Measurements from ENCODE around the gene TMCO2.

The TMCO2 gene

DNA sequence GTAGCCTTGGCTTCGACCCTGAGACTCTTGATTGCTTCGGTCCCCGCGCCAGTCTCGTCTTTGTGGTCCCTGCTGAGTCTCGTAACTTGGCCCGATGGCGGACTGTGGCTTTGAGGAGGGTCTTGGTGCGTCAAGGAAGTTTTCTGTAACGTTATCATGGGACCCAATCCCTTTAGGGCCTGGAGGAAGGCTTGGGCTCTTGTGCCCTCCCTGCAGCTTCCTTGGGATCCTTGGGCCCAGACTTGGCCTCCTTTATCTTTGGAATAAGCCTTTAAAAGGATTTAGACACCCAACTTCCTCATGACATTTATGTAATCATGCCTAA is 10.7 kb downstream of the TMCO2 start:
- DNase-seq: no peak

DNA sequence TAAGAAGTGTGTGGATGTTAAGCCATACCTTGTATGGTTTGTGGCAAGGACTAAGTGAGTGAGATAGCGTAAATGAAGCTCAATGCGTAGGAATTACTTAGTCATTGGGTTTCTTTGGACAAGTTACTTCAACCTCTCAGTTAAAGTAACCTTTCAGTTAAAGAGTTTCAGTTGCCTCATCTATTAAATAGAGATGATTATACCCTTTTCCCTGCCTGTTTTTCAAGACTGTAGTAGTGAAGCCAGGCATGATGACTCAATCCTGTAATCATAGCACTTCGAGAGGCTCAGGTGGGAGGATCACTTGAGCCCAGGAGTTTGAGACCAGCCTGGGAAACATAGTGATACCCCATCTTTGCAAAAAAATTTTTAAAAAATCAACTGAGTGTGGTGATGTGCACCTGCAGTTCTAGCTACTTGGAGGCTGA is 16.6 kb downstream of the TMCO2 start:
- no peak for DNase-seq

DNA sequence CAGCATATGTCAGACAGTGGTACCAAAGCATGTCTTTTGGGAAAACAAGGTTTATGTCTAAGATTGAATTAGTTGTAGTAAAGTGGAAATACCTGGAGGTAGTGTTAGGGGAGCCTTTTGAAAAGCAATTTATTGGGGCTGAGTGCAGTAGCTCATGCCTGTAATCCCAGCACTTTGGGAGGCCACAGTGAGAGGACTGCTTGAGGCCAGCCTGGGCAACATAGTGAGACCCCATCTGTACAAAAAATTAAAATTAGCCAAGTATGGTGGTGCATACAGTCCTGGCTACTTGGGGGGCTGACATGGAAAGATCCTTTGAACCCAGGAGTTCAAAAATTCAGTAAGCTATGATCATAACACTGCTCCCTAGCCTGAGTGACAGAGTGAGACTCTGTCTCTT is 17.6 kb downstream of the TMCO2 start:
- no peak for DNase-seq

DNA sequence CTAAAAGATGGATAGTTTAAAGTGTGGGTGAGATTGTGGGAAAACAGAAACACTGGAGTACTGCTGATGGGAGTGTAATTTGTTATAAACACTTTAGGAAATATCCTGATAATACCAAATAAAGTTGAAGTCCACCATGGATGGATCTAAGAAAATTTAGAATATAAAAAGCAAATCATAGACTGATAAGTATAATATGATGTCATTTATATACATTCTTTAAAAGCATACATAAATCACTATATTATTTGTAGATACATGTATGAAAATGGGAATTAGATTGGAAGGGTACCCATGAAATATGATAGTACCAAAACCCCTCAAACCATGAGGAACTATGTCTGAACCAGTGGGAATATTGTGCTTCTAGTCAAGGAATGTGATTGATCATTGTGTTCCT is 18.2 kb downstream of the TMCO2 start:
- DNase-seq: no peak

DNA sequence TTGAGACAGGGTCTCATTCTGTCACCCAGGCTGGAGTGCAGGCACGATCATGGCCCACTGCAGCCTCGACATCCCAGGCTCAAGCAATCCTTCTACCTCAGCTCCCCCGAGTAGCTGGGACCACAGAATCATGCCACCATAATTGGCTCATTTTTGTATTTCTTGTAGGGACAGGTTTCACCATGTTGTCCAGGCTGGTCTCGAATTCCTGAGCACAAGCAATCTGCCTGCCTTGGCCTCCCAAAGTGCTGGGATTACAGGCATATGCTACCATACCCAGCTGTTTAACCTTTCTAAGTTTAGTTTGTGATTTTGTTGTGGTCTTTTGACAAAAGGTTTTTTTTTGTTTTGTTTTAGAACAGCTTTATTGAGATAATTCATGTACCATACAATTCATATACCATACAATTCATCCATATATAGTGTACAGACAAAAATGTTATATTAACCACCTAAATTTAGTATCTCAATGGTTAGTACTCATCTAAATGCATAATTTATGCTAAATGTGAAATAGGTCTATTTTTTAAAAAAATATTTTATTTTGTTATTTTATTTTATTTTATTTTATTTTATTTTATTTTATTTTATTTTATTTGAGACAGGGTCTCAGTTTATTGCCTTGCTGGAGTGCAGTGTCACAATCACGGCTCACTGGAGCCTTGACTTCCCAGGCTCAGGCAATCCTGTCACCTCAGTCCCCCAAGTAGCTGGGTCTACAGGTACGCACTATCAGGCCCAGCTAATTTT is 19.2 kb downstream of the TMCO2 start:
- no peak for DNase-seq

DNA sequence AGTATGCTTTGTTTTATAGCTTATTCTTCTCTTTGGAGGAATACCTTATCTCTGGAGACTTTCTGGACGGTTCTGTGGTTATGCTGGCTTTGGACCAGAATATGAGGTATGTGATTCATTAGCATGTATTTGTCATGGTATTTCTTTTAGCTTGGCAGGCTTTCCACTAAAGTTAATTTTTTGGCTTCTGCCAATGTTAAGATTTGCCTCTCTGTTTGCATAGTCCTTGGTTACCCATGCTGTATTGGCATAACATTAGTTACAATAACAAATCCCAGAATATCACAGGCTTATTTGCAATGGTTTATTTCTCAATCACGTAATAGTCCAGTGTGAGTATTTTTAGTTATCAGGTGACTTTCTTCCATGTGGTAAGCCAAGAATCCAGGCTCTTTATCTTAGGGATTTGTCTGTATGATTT is 20.0 kb downstream of the TMCO2 start:
- no peak for DNase-seq

DNA sequence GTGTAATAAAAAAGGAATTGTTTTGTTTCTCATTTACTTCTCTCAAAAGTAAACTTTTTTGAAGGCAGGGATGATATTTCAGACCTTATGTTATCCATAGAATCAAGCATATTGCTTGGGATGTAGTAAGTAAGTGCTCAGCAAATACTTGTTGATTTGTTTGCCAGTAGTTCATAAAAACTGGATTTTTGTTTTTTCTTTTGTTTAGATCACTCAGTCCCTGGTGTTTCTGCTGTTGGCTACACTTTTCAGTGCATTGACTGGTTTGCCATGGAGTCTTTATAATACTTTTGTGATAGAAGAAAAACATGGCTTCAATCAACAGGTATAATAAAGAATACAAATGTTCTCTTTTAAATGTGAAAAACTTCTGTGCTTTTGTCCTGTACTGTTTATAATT is 20.5 kb downstream of the TMCO2 start:
- DNase-seq: no peak

DNA sequence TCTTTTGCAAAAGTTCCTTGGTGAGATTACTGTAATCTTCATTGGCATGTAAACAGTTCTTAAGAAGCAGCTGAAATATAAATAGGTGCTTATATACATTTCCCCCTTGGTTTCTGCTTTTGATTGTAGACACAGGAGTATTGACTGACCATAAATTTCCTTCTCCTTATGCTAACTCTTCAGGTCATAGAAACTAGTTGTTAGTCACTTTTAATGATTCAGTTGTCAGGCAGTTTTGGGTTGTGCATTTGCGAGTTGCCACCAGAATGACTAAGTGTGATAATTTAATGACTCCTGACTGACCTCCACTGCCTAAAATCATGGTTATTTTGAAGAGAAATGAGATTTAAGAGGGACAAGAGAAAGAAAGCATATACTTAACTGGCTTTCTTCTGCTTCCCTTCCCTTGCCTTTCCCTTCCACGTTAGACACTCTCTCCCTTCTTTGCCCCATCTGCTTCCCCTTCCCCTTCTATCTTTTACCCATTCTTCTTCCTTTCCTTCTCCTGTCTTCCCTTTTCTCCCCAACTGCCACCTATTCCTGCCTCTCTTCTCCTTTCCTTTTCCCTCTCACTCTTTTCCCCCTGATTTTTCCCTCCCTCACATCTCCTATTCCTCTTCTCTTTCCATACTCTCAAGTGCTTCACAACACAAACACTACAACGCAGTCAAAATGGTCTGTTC is 22.6 kb downstream of the TMCO2 start:
- DNase-seq: no peak

DNA sequence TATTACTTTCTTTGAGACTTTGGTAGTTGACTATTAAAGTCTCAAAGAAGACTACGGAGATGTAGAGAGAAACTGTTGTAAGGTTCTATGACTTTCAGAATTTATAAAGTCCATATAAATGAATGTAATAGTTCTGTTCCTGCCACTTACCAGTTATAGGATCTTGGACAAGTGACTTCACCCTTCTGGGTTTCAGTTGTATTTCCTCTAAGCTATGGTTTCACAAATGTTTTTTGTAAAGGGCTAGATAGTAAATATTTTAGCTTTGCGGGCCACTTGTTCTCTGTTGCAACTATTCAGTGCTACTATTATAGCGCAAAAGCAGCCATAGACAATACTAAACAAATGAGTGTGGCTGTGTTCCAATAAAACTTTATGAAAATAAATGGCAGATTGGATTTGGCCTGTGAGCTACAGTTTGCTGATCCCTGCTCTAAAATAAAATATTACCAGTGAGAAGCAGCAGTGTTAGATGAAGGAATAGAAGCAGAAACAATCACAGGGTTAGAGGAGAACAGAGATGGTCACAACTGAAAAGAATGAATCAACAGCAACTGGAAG is 25.0 kb downstream of the TMCO2 start:
- no peak for DNase-seq

DNA sequence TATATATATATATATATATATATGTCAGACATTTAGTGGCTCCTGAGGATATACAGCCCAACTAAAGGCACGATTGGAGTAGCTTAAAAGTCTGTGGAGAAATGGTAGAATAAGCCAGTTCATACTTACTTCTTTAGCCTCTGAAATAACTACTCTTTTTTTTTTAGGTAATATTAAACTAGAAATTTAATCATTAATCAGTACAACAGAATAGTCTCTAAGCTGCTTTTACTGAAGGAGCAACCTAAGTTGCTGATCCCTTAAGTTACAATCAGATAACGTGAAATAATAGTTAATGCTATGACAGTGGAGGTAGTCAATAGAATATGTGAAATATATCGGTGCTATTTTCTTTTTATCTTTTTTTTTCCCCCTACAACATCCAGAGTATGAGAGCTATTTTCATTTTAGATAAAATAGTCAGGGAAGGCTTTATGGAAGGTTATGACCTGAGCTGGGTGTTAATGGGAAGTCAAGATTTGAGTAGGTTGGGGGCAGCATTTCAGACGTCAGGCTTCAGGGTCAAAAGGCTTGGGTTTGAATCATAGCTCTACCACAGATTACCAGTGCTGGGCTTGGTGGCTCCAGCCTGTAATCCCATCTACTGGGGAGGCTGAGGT is 25.9 kb downstream of the TMCO2 start:
- no peak for DNase-seq

DNA sequence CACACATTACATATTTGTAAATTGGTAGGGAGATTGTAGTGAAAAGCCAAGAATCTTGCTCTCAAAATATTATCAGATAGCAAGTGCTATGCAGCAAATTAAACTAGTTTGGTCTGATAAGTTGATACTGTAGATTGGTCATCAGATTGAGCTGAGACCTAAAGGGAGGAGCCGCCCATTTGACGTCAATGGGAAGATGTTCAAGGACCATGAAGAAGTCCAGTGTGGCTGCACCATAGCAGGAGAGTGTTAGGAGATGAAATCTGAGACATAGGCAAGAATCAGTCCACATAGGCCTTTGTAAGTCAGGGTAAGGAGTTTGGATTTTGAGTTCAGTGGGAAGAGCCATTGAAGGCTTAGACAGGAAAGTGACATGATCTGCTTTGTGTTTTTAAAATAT is 26.6 kb downstream of the TMCO2 start:
- DNase-seq: no peak

DNA sequence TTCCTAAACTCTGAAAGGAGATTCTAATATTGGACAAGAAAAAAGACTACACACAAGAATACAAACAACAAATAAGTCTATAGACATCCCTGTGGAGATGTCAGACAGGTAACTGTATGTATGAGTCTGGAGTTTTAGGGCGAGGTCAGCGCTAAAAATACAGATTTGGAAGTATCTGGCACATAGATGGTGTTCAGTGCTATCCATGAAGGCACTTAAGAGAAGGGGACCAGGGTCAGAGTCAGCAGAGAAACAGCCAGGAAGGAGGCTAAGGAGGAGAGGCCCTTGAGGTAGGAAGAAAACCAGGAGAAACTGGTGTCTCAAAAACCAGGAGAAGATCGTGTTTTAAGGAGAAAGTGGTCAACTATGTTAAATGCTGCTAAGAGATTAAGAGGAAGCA is 28.4 kb downstream of the TMCO2 start:
- DNase-seq: no peak

DNA sequence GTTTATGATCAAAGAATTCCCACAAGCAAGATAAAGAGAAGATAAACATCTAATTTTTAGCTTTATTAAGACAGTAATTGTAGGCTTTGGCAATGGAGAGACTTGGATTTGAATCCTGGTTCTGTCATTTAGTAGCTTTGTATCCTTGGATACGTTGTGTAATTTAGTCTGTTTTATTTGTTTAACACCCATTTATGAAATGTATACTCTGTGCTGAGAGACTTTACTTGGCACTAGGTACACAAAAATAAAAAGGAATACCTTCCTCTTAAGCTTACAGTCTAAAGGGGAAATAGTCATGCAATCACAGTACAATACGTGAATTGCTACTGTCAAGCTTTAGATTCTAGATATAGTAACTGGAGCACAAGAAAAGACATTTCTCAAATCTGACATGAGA is 34.1 kb downstream of the TMCO2 start:
- no peak for DNase-seq

DNA sequence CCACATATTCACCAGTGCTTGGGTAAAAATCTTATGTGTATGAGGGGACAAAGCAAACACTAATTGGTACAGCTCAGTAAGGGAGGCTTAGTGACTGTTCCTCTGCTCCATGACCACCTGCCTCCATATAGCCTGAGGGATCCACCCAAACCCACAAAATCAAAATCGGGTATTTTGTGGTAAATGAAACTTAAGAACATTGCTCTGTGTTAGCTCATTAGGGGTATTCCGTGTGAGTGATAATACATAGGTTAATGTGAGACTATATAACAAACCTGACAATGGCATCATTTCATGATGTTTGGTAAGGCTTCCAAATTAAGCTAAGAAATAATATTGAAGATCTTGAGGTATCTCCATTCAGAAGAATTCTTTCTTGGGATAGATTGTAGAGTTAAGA is 43.6 kb downstream of the TMCO2 start:
- no peak for DNase-seq

DNA sequence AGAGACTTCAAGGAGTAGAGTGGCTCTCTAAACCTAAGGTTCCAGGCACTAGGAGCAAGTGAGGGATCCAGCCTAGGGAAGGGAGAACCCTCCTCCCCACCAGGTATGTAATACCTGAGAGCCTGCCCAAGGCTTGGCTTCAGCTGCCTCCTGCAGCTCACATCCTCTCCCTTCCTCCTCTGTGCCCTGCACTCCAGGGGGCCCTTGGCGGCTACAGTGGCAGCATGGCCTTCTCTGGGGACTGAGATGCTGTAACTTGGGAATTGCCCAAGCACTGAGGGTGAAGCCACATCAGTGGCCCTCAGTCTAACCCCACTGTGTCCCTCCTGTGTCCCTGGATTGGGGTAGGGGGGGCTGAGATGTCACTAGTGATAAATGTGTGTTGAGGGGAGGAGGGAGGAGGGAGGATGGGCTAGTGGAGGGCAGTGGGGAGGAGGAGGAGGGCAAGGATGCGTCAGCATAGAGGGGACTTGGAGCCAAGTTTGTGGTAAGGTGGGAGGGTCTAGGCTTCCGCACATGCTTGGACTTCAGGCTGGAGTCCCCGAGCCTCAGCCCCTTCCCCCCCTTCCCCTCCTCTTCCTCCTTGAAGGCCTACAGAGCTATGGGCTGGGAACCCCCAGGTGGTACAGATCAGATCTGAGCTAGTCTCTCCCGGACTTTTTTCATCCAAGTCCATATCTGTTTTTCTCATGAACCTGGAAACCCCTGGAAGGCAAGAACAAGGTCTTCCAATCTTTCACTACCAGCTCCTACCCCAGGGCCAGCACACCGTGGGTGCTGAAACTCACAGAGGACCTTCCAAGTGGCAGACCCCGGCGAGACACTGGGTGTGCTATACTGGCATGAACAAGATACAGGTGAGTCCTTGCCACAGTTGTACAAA is 51.9 kb downstream of the TMCO2 start:
- no peak for DNase-seq

DNA sequence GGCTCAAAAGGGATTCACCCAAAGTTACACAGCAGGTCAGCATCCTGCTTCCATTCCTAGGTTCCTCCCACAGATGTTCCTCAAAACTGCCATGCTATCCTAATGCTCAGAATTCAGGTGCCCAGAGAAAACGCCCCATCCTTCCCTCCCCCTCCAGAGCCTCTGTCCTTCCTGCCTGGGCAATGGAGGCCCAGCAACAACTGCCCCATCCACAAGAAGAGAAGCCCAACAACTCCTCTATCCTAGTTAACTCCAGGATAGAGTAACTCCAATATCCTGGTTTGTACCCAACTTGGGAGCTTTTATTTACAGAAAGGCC is 52.5 kb downstream of the TMCO2 start:
- no peak for DNase-seq

DNA sequence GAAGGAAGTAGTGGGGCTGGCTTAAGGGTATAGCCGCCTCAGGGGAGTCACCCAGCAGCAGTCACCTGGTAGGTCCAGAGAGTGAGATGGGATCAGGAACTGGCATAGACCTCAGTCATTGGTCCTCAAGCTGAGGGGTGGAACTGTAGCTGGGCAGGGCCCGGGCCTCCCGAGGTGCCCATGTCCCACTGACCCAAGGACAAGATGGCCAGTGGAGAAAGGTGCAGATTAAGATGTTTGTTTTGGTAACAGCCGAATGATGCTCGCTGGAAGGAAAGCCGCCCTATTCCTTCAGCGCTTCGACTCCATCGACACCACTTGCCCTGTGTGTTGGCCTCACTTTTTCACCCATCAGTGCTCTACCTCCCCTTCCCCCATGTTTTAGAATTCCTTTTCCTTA is 52.9 kb downstream of the TMCO2 start:
- DNase-seq: no peak

DNA sequence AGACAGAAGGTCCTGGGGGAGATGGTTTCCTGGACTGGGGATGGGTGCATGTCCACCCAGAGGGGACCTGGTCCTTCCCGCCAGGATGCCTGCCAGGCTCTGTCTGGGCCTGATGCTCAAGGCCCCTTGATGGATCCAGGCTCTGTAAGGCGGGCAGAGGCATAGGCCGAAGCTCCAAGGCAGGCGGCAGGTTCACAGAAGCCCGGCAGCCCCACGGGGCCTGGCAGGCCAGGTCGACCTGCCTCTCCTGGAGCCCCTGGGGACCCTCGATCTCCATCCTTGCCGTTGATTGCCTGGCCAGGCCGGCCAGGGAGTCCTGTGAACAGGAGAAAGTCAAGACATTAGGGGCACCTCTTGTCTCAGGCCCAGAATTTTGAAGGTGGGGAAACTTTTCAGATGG is 53.3 kb downstream of the TMCO2 start:
- DNase-seq: no peak

Data from activated CD4-positive, alpha-beta T cell treated with anti-CD3 and anti-CD28 coated beads, Interleukin-2, amount 50 U/mL, for 4 hours (primary cell).